ENCODE measurements around the gene SYT15.
A peak's percentile ranks its signal among the peaks of the same experiment; 100 is the strongest.
"Not testable (repeated sequence)": the region's sequence is repeated elsewhere in the genome, so short reads cannot be mapped to it uniquely, and the experiment has no call there.

Gene SYT15

DNA sequence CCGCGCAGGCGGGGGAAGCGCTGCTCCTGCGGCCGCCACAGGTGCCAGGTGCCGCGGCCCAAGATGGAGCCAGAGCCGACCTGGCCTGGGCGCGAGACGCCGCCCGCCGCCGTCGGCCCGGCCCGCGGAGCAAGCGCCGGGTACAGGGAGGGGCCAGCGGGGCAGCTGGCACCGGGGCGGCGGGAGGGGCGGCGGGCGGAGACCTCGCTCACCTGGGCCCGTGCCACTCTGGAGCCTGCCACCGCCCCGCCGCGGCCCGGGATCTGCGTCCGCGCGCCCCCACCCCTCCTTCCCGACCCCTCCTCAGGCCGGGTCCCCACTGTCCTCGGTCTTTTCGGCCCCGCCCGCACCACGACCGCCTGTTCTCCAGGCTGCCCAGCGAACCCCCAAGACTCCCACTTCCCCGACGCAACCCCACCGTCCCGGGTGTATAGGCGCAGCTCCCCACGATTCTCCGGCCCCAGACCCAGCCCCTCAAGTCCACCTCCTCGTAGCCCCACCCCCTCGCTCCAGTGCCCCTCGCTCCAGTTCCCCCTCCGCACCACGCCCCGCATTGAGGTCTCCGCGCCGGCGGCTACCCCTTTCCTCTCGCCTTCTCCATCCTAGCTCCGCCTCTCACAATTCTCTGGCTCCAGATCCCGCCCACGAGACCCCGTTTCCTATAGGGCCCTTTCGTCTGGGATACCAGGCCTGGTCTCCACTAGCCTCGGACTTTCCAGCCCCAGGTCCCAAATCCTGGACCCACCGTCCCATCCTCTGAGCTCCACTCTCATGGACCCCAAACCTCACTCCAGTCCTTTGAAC, 22.2 kb upstream of the SYT15 start, which contains the start of gene GPRIN2:
Gene GPRIN2 (minus strand): TSS at position 144 of the 804 bp plus-strand sequence. CDS start 5,922 bp downstream, outside the sequence.
- no peak for DNase-seq (ENCODE audit: low spot score)

DNA sequence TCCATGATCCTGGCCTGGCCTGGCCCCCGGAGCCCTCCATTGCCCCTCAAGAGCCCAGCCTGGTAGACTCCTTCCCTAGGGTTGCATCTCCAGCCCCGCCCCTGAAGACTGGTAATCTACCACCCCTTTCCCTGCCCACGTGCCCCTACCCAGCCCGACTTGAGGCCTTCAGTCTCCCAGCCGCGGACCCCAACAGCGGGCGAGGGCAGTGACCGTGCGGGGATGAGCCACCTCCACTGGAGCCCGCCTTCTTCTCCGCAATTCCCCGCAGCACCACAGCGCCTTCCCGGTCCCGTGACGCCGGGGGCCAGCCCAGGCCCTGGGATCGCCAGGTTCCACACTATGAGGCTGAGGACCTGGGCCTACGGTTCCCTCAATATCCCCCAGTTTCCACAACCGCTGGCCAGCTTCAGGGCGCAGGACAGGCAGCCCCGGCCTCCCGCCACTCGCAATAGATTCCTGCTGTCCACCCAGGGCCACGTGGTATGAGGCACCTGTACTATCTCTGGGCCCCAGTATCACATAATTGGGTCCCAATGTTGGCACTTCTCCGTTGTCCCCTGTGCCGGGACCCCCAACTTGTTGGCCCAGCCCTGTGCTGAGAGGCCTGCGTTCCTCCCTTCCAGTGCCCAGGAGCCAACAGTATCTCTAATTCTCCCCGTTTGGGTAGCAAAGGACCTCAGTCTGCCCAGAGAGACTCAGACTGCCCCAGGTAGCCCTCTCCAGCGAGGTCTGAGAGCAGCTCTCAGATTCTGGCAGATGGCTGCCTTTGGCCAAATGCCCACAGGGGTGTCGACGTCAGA, 21.4 kb upstream of the SYT15 start:
- DNase-seq (ENCODE audit: low spot score) = no peak

DNA sequence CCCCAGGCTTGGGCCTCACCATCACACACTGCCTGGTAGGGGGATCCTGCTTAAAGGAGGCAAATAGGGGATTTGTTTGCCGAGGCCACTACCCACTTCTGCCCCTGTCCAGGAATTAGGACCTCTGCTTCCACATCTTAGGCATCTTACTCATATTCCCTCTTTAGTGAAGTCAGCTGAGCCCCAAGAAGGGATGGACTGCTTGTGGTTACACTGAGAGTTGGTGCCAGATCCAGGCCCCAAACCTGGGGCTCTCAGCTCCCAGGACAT, 20.9 kb upstream of the SYT15 start:
- no peak for DNase-seq (ENCODE audit: low spot score)

DNA sequence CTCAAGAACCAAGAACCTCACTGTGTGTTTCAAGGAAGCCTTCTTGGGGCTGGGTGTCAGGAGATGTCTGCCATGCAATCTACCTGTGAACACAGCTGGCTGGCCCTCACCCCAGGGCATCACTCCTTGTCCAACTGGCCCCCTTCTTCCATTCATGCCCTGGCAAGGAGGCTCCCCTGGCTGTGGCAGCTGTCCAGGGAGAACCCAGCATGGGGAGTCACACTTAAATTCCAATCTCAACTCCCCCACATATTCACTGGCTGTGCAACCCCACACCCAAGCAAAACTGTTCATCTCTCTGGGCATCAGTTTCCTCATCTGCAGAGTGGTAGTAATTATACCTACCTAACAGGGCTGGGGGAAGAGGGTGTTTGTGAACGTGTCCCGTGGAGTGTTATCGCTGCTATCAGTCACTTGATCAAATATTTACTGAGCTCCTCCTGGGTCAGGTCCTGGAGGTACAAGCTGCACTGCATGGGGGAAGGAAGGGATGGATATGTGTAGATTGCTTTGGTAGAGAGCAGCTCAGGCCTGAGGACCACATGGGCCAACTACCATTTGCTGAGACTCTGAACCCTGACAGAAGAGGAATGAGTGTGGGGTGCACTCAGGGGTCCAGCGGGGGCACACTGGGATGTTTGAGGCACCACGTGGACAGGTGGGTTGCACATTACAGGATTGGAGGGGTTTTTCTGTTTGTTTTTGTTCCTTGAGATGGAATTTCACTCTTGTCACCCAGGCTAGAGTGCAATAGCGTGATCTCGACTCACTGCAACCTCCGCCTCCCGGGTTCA, 20.3 kb upstream of the SYT15 start:
- DNase-seq (ENCODE audit: low spot score) = no peak

DNA sequence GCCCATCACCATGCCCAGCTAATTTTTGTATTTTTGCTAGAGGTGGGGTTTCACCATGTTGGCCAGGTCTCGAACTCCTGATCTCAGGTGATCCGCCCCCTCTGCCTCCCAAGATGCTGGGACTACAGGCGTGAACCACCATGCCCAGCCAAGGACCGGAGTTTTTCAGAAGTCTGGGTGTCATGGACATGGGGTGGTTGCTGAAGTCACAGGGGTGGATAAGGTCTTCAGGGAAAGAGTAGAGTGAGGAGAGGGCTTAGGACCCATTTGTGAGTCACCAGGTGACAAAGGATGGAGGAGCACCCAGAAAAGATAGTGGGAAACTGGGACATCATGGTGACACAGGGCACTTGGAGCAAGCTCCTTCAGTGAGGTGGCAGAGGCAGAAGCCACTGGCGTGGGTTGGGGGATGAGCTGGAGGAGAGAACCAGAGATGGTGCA, 19.7 kb upstream of the SYT15 start:
- DNase-seq (ENCODE audit: low spot score) = no peak

DNA sequence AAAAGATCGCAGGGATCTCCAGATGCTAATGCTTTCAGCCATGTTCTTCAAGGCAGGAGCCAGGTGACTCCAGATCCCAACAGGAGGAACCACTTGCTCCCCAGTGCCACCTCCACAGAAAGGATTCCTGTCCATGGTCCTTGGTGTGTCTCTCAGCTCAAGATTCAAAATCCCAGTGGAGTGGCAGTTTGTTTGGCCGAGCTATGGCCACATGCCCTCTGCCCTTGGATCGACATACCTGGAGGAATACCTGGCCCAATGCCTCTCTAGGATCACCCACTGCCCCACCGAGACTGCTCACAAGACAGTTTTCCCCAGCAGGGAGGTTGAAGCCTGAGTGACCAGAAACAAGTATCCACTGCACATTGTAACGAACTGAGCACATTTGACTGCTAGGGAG, 18.5 kb upstream of the SYT15 start:
- DNase-seq (ENCODE audit: low spot score) = no peak

DNA sequence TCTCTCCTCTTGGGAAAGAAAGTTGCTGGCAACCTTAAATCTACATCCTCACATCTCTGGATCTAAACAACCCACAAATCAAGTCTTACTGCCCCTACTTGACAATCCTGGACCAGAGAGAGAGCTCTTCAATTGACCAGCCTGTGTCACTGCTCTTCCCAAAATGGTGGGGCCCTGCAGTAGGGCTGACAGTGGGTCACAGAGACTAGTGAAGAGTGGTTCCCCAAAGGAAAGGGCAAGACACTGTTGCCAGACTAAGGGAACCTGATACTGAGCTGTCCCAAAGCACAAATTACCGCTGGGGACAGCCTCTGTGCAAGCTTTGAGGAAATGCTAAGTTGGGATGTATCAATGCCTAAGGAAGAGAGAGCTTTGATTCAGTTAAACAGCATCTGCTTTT, 18.0 kb upstream of the SYT15 start:
- no peak for DNase-seq (ENCODE audit: low spot score)

DNA sequence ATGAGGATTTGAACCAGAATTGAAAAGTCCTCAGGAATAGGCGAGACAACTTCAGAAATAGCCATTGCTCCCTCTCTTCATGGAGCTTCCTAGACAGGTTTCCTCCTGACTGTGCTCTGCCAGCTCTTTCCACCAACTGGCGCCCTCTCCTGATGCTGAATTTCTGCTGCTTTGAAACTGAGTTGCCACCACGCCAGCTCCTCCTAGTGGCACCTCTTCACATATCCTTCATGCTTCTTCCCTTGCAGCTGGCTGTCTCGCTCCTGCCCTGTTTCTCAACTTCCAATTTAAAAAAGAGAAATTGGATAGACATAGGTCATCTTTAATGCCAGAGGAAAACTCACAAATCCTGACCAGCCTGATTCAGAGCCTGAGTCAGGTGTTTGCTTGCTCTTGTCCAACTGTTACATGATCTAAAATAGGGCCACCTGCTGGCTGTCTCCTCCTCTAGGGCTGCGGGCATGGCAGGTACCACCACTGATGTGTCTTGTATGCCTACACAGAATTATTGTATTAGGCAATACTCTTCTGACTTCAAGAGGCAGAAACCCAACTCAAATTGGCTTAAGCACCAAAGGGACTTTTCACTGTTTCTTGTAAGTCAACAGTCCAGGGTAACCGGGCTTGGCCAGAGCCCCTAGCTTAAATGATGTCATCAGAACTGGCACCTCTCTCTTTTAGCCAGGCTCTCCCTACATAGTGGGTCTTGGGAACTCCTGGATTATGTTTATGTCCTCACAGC, 13.2 kb upstream of the SYT15 start:
- DNase-seq (ENCODE audit: low spot score) = peak; percentile 63

DNA sequence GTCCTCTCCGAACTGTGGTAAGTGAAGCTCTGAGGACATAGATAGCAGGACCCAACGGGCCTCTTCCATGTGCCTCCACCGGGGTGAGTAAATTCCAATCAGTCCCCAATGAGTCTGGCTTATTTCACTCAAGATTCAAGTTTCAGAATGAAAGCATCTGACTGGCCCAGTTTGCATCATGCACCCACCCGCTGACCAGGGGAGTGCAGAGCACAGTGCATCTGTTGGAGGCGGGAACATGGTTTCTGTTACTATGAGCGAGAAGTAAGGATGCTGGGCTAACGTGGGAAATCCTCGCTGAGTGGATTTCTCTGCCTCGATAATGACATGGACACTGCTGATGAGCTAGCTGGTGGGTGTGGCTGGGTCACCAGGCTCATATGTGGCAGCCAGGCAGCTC, 11.8 kb upstream of the SYT15 start:
- DNase-seq (ENCODE audit: low spot score) = not testable (repeated sequence)

DNA sequence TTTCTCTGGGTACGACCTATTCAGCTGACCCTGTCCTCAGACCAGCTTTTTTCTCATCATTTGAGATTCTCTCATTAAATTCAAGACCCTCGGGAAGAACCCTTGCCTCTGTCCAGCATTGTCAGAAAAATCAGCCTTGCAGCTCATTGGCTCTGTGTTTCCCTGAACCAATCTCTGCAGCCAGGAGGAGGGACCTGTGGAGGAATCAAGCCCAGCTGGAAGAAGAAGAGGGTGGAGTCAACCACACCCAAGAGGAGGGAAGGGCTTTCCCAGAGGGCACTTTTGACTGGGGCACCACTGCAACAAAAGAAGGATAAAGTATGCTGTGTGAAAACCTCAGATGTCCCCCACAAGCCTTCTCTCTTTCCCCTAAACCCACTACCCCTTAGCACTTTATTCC, 8.3 kb upstream of the SYT15 start:
- not testable (repeated sequence) for DNase-seq (ENCODE audit: low spot score)

DNA sequence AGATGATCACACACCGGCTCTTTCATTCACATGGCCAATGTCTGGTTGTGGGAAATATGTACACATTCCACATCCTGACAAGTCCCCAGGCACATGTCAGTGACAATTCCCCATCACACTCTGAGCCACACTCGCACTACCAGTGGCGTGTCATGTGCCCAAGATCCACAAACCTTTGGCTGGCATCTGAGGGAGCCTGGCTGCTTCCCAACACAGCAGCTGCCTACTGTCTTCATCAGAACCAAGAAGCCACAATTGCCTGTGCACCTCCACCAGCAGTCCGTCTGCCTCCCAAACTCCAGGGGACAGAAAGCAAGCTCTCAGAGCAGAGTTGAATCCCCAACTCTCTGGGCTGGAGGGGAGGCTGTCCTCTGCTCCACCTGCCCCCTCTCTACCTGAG, 6.2 kb upstream of the SYT15 start:
- not testable (repeated sequence) for DNase-seq (ENCODE audit: low spot score)

DNA sequence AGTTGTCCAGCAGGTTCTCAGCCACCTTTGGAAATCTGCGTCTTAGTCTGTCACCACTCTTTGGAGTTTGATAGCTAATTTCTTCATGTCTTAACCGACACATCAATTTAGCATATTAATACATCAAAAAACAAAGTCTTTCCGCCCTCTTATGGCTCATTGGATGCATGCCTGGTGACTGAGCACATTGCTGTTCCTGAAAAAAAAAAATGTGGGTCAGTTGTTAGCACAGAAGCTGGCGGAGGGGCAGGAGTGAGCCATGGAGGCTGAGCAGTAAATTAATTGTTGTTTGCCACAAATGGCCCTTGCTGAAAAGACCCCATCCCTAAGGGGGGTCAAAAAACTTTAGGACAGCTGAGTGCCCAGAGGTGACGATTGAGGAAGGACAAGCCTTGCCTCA, 5.6 kb upstream of the SYT15 start:
- not testable (repeated sequence) for DNase-seq (ENCODE audit: low spot score)

DNA sequence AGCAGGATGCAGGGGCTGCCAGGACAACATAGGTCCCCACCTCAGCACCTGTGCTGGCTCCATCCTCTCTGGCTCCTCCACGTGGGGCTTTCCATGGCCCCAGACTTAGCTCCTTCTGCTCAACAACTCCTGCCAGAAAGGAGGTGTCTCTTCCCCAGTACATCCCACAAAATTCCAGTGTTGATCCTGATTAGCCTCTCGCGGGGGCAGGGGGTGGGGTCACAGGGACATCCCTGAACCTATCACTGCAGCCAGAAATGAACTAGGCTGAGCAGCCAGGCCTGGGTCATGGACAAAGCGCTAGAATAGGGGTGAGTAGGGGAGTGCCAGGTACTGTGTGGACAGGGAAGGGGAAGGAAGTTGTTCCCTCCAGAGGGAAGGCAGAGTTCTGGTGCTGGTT, 5.0 kb upstream of the SYT15 start:
- DNase-seq (ENCODE audit: low spot score) = not testable (repeated sequence)

DNA sequence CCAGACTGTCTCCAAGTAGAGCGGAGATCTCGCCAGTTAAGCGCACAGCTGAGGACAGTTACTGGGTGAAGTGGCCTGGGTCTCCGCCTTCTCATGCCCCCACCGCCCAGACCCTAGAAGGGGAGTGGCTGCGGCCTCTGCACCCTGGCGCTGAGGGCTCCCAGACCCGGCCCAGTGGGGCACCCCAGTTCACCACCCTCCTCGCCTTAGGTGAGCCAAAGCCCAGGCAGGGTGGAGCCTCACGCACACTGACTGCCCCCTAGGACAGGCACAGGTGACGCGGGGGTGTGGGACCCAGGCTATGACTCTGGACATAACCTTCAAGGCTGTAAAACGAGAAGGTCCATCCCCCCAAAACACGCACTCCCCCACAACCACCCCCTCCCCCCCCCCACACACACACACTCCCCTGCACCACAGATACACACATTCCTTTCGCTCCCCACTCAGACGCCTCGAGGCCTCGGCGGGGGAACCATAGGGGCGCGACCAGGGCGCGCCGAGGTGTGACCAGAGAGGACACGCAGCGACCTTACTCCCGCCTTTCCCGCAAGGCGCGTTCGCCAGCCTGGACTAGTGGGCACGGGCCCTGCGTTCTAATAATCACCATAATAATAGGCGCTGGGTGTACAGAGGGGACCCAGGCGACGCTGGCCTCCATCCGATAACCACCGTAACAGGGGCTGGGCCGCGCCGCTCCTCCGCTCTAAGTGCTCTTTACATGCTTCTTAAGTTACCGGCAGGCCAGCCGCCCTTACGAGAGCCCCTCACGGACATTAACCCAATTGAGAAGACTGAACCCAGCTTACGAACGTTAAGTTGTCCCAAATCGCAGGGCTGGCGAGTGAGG, 1.1 kb upstream of the SYT15 start:
- DNase-seq (ENCODE audit: low spot score) = not testable (repeated sequence)

DNA sequence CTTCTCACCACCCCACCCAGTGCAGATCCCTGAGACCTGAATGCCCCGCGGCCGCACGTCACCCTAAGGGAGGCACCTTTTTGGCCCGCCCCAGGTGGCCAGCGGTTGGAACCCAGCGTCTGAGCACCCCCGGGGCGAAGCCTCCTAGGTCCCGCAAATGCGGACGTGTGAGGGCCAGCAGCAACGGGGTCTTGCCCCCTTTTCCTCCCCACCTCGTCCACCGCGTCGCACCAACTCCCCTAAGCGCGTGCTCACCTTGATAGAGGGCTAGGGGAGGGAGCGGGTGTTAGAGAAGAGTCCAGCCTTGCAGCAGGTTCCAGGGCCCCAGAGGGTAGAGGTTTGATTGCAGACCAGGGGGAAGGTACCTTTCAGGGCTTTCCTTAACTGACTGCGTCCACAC, 450 bp downstream of the SYT15 start:
- DNase-seq (ENCODE audit: low spot score) = not testable (repeated sequence)

DNA sequence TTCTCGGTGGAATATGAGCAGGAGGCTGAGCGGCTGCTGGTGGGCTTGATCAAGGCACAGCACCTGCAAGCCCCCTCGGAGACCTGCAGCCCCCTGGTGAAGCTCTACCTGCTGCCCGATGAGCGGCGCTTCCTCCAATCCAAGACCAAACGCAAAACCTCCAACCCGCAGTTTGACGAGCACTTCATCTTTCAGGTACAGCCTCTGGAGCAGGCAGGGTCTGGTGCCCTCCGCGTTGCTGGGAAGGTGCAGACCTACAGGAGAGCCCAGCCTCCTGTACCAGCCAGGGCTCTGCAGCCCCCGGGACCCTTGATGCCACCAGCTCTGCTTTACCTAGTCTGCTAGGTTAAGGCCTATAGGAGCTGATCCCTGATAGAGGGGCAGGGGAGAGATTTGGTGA, 3.1 kb downstream of the SYT15 start:
- not testable (repeated sequence) for DNase-seq (ENCODE audit: low spot score)

DNA sequence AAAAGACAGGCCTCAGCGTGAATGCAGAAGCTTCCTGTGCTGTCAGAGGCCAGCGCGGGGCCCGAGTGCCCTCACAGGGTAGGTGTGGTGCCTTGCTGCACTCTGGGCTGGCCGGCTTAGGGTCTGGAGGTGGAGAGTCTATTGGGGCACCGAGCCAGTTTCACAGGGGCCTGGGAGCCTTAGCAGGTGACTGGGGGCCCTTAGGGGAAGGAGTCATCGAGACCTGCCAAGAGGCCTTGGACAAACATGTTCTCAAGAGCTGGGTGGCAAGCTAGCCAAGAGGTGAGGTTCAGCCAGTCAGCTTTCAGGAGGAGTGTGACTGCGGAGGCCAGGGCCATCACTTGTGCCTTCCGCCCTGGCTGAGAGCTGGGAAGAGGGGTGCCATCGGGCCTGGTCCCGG, 3.6 kb downstream of the SYT15 start:
- DNase-seq (ENCODE audit: low spot score) = not testable (repeated sequence)

DNA sequence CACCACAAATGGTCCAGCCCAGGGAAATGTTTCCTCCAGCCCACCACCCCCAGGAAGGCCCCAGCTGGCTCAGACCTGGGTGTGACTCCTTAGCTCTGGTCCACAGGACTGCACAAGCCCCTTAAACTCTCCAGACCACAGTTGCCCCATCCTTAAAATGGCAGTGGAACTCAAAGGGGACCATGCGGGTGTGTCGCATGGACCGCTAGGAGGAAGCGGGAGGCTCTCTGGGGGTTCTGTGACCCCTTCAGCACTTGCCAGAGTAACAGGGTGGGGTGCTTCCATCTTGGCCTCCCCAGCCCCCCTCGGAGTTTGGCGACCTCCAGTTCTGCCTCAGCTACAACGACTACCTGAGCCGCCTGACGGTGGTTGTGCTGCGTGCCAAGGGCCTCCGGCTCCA, 5.3 kb downstream of the SYT15 start:
- DNase-seq (ENCODE audit: low spot score) = not testable (repeated sequence)

DNA sequence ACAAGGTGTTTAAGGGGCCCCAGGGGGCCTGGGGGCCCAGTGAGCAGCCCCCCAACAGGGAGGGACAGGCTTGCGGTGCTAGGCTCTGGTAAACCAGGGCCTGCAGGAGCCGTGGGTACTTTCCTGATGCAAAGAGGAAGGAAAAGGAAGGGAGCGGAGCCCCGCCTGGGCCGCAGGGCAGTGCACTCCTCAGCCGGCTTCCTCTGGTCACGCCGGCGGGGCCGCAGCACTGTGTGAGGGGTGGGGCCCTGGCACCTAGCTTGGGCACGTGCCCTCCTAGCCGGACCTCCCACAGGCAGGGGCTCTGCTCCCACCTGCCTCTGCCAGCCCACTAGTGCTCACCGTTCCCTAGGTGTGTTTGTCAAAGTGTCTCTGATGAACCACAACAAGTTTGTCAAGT, 6.3 kb downstream of the SYT15 start:
- not testable (repeated sequence) for DNase-seq (ENCODE audit: low spot score)

DNA sequence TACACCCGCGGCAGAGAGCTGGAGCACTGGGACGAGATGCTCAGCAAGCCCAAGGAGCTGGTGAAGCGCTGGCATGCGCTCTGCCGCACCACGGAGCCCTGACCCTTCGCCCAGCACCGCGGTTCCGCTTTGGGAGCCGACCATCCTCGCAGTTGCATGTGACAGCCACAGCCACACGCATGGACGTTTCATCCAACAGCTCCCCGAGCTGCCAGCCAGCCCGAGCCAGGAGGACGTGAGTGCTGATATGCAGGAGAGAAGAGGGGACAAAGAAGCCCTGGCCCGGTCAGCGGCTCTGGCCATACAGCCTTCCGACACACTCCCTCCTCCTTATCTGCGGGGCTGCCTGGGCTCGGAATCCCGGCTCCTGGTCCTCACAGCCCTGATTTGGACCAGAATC, 8.6 kb downstream of the SYT15 start:
- not testable (repeated sequence) for DNase-seq (ENCODE audit: low spot score)

DNA sequence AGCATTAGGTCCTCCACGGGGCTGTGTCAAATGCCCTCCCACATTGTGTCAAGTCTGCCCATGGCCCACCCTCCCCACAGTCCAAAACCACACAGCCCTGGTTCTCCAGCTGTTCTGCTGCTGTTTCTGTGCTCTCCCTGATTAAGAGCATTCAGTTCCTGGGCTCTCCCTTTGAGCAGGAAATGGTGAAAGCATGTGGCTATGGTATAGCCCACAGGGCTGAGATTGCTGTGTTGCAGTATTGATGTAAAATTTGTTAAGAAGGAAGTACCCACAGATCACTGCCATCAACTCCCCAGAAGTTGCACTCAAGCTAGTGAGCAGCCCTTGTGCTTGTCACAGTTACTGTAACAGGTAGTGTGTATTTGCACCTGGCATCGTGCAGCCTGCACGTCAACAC, 9.3 kb downstream of the SYT15 start:
- not testable (repeated sequence) for DNase-seq (ENCODE audit: low spot score)
